Measurements from ENCODE around the gene UBL3. TPM values are rescaled to one million over a fixed set of nuclear protein-coding genes. Genes with fewer than 3 reads are reported as not detected.

The UBL3 gene
- polyA plus RNA-seq, 2 of the 4 experiments (the other 2 are of a cell fraction): 9.2 to 17.1 TPM

- CTCF ChIA-PET: no interaction called here
- no peak for DNase-seq (ENCODE audit: low read depth in 1 of 2, low spot score in 1 of 2)
- Histone ChIP-seq H3K27ac (no peak overlapping the region), H3K4me3 (no peak overlapping the region), H3K9me3 (no peaks in the 10 kb centered on the region), H3K4me1 (no peaks in the 10 kb centered on the region), H3K4me2 (no peak overlapping the region)
- WGBS (ENCODE audit: missing lambda C conversion rate): 93% methylated on average over 3 of the region's 3 CpGs
- no peak for FAIRE-seq
- no peak for ATAC-seq
- POLR2A ChIA-PET: no interaction called here
- no peak for TF ChIP-seq TP53 (CRISPR knock-in tag; IDR thresholded peaks at IDR 0.05)
Observed at GRCh38 chr13:29803221-29803620, 47.2 kb downstream of the UBL3 start.

- TF ChIP-seq ZNF302 (CRISPR knock-in tag; IDR thresholded peaks at IDR 0.05): no peak
- TF ChIP-seq CBX2 (IDR thresholded peaks at IDR 0.05; ENCODE audit: borderline replicate concordance, low read depth): no peak
- no peak for TF ChIP-seq EP300 (IDR thresholded peaks at IDR 0.05)
- TF ChIP-seq RAD21 (conservative IDR thresholded peaks at IDR 0.05 in 1 of 2, IDR thresholded peaks at IDR 0.05 in 1 of 2): no peak
- TF ChIP-seq, protein P1, sequence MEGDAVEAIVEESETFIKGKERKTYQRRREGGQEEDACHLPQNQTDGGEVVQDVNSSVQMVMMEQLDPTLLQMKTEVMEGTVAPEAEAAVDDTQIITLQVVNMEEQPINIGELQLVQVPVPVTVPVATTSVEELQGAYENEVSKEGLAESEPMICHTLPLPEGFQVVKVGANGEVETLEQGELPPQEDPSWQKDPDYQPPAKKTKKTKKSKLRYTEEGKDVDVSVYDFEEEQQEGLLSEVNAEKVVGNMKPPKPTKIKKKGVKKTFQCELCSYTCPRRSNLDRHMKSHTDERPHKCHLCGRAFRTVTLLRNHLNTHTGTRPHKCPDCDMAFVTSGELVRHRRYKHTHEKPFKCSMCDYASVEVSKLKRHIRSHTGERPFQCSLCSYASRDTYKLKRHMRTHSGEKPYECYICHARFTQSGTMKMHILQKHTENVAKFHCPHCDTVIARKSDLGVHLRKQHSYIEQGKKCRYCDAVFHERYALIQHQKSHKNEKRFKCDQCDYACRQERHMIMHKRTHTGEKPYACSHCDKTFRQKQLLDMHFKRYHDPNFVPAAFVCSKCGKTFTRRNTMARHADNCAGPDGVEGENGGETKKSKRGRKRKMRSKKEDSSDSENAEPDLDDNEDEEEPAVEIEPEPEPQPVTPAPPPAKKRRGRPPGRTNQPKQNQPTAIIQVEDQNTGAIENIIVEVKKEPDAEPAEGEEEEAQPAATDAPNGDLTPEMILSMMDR (IDR thresholded peaks at IDR 0.05): no peak
- TF ChIP-seq RARB (CRISPR knock-in tag; IDR thresholded peaks at IDR 0.05): no peak
- no peak for TF ChIP-seq BCL3 (IDR thresholded peaks at IDR 0.05)
- TF ChIP-seq ATOH8 (CRISPR knock-in tag; IDR thresholded peaks at IDR 0.05; ENCODE audit: low read depth): no peak
- no peak for TF ChIP-seq PHF8 (IDR thresholded peaks at IDR 0.05; ENCODE audit: borderline replicate concordance, low read depth)
- TF ChIP-seq HMGXB4 (CRISPR knock-in tag; IDR thresholded peaks at IDR 0.05; ENCODE audit: borderline replicate concordance): no peak
- no peak for TF ChIP-seq GATA3 (IDR thresholded peaks at IDR 0.05; ENCODE audit: borderline replicate concordance)
- TF ChIP-seq HDAC2 (IDR thresholded peaks at IDR 0.05): no peak
- TF ChIP-seq FOSL2 (IDR thresholded peaks at IDR 0.05): no peak
- no peak for TF ChIP-seq FOSL2 (CRISPR knock-in tag; IDR thresholded peaks at IDR 0.05)
- no peak for TF ChIP-seq KDM1A (IDR thresholded peaks at IDR 0.05; ENCODE audit: low read depth)
- TF ChIP-seq NFE2L2 (conservative IDR thresholded peaks at IDR 0.05; ENCODE audit: low read length): no peak
- TF ChIP-seq ZFP36 (IDR thresholded peaks at IDR 0.05; ENCODE audit: borderline replicate concordance, partially characterized antibody): no peak
- no peak for TF ChIP-seq ZC3H11A (IDR thresholded peaks at IDR 0.05)
- no peak for TF ChIP-seq USF2 (IDR thresholded peaks at IDR 0.05)
- no peak overlapping the region for H3K27ac ChIP-seq
- H3K4me2 ChIP-seq: no peak overlapping the region
- H3K9me3 ChIP-seq: no peaks in the 10 kb centered on the region
- FAIRE-seq (no peak), DNase-seq (ENCODE audit: low read depth in 1 of 2, low spot score in 1 of 2) (no peak), ATAC-seq (no peak)
- H3K4me1 ChIP-seq: no peaks in the 10 kb centered on the region
- WGBS (ENCODE audit: missing lambda C conversion rate): 93% methylated on average over 1 of the region's 1 CpG
- CTCF ChIA-PET: interaction anchor here (1.3 kb wide), 1 partner anchor 122 kb away, joined by 4 read pairs; no protein-coding TSS in a partner anchor
- no peak overlapping the region for H3K4me3 ChIP-seq
- POLR2A ChIA-PET: no interaction called here
Observed at GRCh38 chr13:29802621-29803020, 47.8 kb downstream of the UBL3 start.
